HG03442 (cell line): ENCODE data around the gene CSH2.
"Not testable (repeated sequence)": the region's sequence is repeated elsewhere in the genome, so short reads cannot be mapped to it uniquely, and the experiment has no call there.

Experiments used
- ATAC-seq: cut with Tn5 transposase; IDR thresholded peaks from one replicate; pipeline ENCODE4 v1.9.1; 2021; ENCODE audit warnings: mild to moderate bottlenecking, moderate library complexity; ENCODE audit not compliant: unreplicated experiment

CSH2 gene

DNA sequence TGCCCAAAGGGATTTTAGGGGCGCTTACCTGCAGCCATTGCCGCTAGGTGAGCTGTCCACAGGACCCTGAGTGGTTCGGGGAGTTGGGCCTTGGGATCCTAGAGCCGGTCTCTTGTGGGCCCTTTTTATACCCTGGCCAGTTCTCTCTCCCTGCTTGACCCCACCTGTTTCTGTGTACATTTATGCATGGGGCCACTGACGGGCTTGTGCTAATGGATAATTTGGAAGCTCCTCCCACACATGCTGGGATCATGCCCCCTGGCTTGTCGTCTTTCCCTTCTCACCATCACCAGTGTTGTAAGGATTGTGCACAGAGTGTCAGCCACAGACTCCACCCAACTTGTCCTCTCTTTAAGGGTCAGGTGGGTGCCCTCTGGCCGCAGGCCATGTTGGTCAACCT is at the start of gene CSH2:
CSH2 (minus strand) TSS at position 101 of the 400 bp plus-strand sequence; CDS start at position 38, 63 bp downstream.
- ATAC-seq = not testable (repeated sequence)

DNA sequence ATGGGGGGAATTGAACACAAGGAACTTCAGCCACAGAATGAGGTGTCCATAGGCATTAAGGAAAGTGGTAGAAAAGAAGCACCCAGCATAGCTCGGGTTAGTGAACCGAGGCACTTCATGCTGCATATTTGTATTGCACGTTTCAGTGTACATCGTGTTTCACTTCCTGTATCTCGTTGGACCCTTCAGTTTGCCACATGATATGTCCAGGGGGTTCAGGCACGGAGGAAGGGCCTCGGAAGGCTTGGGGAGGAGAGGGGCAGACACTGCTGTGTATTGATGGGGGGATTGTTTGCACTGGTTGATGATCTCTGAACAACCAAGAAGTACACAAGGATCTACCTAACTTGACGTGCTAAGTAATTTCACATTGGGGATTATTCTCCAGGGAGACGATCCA is 48.9 kb upstream of the CSH2 start:
- ATAC-seq = not testable (repeated sequence)

DNA sequence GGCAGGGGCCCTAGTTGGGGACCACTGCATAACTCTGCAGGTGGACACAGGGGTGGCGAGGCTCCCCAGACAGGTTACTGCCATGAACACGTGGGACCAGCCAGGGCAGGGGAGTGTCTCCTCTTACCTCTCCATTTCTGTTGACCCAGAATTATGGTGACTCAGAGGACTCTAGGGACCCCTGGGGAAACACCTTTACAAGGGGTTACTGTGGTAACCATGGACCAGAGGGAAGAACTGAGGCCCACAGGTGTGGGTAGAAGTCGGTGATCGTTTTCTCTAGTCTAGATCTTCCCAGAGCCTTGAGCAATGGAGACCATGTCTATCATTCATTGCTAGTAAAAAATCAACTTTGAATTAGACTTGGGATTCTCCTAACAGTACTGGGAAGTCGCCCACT is 47.3 kb upstream of the CSH2 start:
- not testable (repeated sequence) for ATAC-seq

DNA sequence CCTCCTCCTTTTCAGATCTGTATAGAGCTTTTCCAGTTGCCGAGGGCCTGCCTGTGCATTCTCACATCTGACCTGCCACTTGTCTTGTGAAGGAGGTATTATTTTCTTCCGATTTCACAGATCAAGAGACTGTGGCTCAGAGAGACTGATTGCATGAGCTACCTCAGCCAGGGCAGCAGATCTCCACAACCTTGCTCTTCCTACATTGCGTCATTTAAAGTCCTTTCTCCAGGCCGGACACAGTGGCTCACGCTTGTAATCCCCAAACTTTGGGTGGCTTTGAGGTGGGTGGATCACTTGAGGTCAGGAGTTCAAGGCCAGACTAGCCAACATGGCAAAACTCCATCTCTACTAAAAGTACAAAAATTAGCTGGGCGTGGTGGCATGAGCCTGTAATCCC is 46.6 kb upstream of the CSH2 start:
- not testable (repeated sequence) for ATAC-seq

DNA sequence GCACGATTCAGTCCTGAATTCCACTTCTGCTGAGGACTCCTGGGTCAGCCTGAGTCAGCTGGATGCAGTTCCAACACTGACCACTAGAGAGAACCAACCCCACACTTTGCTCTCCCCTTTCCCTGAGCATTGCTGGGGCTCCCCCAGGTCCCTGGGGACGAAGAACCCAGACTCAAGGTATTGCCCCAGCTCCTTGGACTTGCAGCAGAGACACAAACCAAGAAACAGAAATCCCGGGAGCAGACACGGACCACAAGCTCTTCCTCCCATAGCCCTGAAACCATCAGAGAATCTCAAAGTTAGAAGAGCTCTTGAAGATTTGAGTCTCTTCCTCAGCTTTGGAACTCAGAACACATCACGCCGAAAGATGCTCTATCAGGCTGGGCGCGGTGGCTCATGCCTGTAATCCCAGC is 45.8 kb upstream of the CSH2 start:
- no peak for ATAC-seq

DNA sequence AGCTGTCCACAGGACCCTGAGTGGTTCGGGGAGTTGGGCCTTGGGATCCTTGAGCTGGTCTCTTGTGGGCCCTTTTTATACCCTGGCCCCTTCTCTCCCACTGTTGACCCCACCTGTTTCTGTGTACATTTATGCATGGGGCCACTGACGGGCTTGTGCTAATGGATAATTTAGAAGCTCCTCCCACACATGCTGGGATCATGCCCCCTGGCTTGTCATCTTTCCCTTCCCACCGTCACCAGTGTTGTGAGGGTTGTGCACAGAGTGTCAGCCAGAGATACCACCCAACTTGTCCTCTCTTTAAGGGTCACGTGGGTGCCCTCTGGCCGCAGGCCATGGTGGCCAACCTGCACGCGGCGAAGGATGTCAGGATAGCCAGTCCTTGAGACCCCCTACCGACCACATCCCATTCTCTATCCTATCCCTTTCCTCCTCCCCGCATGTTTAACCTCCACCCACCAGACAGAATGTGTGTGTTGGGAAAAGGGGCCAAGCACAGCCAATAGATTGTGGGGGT is 45.4 kb upstream of the CSH2 start, which contains the start of gene GH1:
GH1 (minus strand) TSS at position 51 of the 517 bp plus-strand sequence. CDS start 63 bp downstream, outside the sequence.
- ATAC-seq = not testable (repeated sequence)

DNA sequence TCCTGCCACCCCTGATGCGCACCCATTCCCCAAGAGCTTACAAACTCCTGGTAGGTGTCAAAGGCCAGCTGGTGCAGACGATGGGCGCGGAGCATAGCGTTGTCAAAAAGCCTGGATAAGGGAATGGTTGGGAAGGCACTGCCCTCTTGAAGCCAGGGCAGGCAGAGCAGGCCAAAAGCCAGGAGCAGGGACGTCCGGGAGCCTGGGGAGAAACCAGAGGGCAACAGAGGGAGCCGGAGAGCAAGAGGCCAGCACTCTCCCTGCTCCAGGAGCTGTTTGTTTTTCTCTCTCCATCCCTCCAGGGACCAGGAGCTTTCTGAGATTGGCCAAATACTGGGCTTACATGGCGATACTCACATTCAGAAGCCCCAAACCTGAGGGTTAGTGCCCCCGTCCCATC is 44.8 kb upstream of the CSH2 start:
- ATAC-seq = no peak

DNA sequence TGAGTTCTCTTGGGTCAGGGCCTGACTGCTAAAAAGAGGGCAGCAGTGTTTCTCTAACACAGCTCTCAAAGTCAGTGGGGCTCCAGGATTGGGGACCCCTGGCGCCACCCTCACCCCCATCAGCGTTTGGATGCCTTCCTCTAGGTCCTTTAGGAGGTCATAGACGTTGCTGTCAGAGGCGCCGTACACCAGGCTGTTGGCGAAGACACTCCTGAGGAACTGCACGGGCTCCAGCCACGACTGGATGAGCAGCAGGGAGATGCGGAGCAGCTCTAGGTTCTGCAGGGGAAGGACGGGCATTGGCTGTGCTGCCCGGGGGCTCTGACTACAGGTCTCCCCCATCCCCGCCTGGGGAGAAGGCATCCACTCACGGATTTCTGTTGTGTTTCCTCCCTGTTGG is 44.2 kb upstream of the CSH2 start:
- no peak for ATAC-seq

DNA sequence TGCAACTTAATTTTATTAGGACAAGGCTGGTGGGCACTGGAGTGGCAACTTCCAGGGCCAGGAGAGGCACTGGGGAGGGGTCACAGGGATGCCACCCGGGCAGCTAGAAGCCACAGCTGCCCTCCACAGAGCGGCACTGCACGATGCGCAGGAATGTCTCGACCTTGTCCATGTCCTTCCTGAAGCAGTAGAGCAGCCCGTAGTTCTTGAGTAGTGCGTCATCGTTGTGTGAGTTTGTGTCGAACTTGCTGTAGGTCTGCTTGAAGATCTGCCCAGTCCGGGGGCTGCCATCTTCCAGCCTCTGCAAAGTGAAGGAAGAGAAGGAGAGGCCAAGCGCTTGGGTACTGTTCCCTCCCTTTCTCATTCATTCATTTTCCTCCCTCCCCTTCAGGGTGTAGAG is 43.7 kb upstream of the CSH2 start:
- ATAC-seq = not testable (repeated sequence)

DNA sequence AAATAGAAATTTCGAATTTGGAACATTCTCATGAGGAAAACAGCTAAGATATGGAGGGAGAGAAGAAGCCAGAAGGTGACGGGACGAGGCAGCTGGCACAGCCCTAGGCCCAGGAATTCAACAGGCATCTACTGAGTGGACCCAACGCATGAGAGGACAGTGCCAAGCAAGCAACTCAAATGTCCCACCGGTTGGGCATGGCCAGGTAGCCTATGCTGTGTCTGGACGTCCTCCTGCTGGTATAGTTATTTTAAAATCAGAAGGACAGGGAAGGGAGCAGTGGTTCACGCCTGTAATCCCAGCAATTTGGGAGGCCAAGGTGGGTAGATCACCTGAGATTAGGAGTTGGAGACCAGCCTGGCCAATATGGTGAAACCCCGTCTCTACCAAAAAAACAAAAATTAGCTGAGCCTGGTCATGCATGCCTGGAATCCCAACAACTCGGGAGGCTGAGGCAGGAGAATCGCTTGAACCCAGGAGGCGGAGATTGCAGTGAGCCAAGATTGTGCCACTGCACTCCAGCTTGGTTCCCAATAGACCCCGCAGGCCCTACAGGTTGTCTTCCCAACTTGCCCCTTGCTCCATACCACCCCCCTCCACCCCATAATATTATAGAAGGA is 43.2 kb upstream of the CSH2 start:
- no peak for ATAC-seq

DNA sequence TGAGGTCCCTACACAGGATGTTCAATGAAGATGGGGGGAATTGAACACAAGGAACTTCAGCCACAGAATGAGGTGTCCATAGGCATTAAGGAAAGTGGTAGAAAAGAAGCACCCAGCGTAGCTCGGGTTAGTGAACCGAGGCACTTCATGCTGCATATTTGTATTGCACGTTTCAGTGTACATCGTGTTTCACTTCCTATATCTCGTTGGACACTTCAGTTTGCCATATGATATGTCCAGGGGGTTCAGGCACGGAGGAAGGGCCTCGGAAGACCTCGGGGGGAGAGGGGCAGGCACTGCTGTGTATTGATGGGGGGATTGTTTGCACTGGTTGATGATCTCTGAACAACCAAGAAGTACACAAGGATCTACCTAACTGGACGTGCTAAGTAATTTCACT is 42.3 kb upstream of the CSH2 start:
- not testable (repeated sequence) for ATAC-seq

DNA sequence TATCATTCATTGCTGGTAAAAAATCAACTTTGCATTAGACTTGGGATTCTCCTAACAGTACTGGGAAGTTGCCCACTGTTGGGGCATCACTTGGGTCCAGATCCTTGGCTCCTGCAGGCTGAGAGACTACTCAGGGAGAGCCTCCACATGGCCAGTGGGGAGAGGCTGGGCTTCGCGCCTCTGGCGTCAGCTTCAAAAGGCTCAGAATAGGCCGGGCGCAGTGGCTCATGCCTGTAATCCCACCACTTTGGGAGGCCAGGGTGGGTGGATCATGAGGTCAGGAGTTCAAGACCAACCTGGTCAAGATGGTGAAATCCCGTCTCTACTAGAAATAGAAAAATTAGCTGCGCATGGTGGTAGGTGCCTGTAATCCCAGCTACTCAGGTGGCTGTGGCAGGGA is 41.0 kb upstream of the CSH2 start:
- no peak for ATAC-seq

DNA sequence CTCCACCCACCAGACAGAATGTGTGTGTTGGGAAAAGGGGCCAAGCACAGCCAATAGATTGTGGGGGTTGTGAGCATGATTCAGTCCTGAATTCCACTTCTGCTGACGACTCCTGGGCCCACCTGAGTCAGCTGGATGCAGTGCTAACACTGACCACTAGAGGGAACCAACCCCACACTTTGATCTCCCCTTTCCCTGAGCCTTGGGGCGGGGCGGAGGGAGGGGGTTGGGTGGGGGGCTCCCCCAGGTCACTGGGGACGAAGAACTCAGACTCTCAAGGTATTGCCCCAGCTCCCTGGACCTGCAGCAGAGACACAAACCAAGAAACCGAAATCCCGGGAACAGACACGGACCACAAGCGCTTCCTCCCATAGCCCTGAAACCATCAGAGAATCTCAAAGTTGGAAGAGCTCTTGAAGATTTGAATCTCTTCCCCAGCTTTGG is 38.2 kb upstream of the CSH2 start:
- no peak for ATAC-seq

DNA sequence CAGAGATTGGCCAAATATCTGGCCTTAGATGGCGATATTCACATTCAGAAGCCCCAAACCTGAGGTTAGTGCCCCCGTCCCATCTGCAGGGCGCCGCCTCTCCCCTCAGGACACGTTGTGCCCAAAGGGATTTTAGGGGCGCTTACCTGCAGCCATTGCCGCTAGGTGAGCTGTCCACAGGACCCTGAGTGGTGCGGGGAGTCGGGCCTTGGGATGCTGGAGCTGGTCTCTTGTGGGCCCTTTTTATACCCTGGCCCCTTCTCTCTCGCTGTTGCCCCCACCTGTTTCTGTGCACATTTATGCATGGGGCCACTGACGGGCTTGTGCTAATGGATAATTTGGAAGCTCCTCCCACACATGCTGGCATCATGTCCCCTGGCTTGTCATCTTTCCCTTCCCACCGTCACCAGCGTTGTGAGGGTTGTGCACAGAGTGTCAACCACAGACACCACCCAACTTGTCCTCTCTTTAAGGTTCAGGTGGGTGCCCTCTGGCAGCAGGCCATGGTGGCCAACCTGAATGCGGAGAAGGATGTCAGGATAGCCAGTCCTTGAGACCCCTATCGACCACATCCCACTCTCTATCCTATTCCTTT is 37.7 kb upstream of the CSH2 start, which contains the start of gene CSHL1:
CSHL1 (minus strand) TSS at position 218 of the 595 bp plus-strand sequence; CDS start at position 156, 62 bp downstream.
- no peak for ATAC-seq

DNA sequence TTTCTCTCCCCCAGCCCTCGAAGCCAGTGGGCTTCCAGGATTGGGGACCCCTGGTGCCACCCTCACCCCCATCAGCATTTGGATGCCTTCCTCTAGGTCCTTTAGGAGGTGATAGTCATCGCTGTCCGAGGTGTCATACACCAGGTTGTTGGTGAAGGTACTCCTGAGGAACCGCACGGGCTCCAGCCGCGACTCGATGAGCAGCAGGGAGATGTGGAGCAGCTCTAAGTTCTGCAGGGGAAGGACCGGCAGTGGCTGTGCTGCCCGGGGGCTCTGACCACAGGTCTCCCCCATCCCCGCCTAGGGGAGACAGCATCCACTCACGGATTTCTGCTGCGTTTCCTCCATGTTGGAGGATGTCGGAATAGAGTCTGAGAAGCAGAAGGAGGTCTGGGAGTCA is 36.6 kb upstream of the CSH2 start:
- ATAC-seq = no peak

DNA sequence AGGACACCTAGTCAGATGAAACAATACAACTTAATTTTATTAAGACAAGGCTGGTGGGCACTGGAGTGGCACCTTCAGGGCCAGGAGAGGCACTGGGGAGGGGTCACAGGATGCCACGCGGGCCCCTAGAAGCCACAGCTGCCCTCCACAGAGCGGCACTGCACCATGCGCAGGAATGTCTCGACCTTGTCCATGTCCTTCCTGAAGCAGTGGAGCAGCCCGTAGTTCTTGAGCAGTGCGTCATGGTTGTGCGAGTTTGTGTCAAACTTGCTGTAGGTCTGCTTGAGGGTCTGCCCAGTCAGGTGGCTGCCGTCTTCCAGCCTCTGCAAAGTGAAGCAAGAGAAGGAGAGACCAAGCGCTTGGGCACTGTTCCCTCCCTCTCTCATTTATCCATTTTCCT is 36.1 kb upstream of the CSH2 start:
- not testable (repeated sequence) for ATAC-seq

DNA sequence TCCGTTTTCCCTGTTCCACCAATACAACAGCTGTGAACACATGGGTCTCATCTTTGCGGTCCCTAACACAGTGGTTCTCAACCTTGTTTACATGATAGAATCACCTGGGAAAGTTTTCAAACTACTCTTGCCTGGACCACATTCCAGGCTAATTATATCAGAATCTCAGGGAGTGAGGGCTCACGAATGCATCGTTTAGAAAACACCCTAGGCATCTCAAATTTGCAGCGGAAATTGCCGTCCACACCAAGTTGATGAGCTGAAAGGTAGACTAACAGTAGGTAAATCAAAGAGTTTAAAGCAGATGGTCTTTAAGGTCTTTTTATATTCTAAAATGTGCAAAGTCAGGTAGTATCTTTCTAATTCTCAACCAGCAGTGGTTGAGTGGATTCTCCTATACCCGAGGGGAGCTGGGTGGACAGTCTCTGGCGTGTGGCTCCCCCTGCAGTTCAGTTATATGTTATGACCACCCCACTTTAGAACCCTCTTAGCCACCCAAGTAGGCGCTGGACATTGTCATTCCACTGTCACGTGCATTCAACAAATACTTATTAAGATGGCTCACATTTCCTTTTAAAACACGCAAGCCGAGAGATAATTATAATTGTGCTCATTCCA is 33.8 kb upstream of the CSH2 start:
- not testable (repeated sequence) for ATAC-seq

DNA sequence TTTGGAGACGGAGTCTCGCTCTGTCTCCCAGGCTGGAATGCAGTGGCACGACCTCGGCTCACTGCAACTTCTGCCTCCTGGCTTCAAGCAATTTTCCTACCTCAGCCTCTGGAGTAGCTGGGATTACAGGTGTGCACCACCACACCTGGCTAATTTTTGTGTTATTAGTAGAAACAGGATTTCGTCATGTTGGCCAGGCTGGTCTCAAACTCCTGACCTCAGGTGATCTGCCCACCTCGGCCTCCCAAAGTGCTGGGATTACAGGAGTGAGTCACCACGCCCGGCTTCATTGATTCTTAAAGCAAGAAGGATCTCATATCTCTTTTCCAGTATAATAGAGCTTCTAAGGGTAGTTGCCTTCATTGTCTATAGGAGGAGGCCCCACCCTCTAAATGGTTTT is 31.3 kb upstream of the CSH2 start:
- ATAC-seq = not testable (repeated sequence)

DNA sequence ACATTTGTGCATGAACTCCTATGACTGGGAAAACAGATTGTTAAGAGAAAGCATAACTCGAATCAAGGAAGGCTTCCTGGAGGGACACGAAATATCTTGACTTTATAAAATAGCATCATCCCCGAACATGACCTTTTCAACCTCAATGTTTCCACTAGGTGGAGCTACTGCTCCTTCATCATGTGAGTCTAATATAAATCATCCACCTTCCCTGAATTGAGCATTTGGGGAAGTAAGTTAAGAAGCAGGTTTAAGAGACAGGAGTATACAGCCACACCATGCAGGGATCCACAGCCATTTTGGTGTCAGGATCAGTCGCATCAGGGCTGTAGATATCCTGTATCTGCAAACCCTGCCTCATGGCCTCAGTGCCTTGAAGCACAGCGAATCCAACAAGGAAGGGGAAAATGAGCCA is 30.3 kb upstream of the CSH2 start:
- ATAC-seq = not testable (repeated sequence)

DNA sequence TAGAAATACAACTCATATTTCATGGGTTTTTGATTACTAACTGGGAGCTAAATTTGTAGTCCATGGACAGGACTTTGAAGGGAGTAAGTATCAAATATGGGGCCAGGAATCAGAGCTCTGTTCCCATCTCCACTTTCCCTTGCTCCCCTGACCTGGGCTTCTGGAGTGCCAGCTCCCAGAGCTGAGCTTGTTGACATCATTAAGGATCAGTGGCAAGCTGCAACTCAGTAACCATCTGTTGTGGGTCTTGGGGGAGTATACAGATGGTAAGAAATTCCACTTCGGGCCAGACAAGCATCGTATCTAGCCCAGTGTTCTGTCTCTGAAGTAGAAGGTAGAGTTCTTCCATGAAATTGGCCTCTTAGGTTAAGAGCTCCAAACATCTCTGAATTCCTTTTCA is 28.5 kb upstream of the CSH2 start:
- ATAC-seq = not testable (repeated sequence)

DNA sequence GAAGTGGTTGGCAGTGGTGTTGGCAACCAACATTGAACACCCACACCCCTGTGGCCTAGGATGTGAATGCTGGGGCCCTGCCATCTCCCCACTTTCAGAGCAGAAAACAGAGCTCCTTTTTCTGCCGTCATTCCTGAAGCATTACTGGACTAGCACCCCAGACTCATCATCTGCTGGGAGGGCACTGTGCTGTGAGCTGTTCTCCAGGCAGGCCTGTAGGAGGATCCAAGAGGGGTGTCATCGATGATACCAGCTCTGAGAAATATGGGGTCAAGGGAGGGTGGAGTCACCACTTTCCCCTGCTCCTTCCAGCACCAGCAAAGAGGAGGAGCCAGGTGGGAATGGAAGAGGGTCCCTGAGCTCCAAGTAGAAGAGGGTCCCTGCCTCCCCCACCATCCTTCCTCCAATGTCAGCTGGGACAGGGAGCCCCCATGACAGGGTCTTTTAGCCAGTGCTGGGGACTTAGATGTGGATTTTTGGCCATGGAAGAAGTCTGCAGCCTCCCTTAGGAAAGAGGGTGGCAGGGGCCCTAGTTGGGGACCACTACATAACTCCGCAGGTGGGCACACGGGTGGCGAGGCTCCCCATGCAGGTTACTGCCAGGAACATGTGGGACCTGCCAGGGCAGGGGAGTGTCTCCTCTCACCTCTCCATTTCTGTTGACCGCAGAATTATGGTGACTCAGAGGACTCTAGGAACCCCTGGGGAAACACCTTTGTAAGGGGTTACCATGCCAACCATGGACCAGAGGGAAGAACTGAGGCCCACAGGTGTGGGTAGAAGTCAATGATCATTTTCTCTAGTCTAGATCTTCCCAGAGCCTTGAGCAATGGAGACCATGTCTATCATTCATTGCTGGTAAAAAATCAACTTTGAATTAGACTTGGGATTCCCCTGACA is 25.7 kb upstream of the CSH2 start:
- ATAC-seq = peak; percentile 43
